Osteoblast (primary cell): ENCODE measurements around the gene PDE10A. TPM values are rescaled to one million over a fixed set of nuclear protein-coding genes. Genes with fewer than 3 reads are reported as not detected.

Experiments
- DNase-seq: peaks from one replicate; pipeline ENCODE4 v3.0.0; 2011; ENCODE audit warnings: low spot score, mixed read lengths; ENCODE audit not compliant: insufficient read length; ENCODE audit errors: missing footprints
- H2AFZ ChIP-seq: 2 replicates; pipeline ENCODE4 v1.6.0; 2011; ENCODE audit warnings: mild to moderate bottlenecking, low read length
- H3K27ac ChIP-seq: 2 replicates; pipeline ENCODE4 v1.5.1; 2011; ENCODE audit warnings: mild to moderate bottlenecking, low read depth, low read length, moderate library complexity
- H3K27me3 ChIP-seq: 2 replicates; pipeline ENCODE4 v1.6.0; 2012; ENCODE audit warnings: mild to moderate bottlenecking, control low read depth, inconsistent platforms, low read length, moderate library complexity; ENCODE audit not compliant: insufficient read depth
- H3K36me3 ChIP-seq: 2 replicates; pipeline ENCODE4 v1.5.1; 2011; ENCODE audit warnings: mild to moderate bottlenecking, low read length, control low read depth, moderate library complexity; ENCODE audit not compliant: insufficient read depth
- H3K4me1 ChIP-seq: 2 replicates; pipeline ENCODE4 v1.5.1; 2011; ENCODE audit warnings: mild to moderate bottlenecking, low read length, control low read depth, moderate library complexity; ENCODE audit not compliant: insufficient read depth
- H3K4me2 ChIP-seq: 2 replicates; pipeline ENCODE4 v1.6.0; 2011; ENCODE audit warnings: mild to moderate bottlenecking, low read length; ENCODE audit not compliant: insufficient read depth
- H3K4me3 ChIP-seq: fragments of 200-600 bp; sonication (generic); 3 replicates; pipeline ENCODE4 v1.5.1; 2012; ENCODE audit warnings: mild to moderate bottlenecking, low read length, inconsistent platforms; ENCODE audit not compliant: insufficient read depth
- H3K79me2 ChIP-seq: 2 replicates; pipeline ENCODE4 v1.6.0; 2012; ENCODE audit warnings: mild to moderate bottlenecking, low read length, control low read depth, inconsistent platforms; ENCODE audit not compliant: insufficient read depth
- H3K9me3 ChIP-seq: 2 replicates; pipeline ENCODE4 v1.5.1; 2011; ENCODE audit warnings: low read depth, low read length, control low read depth
- H4K20me1 ChIP-seq: 2 replicates; pipeline ENCODE4 v1.6.0; 2012; ENCODE audit warnings: mild to moderate bottlenecking, low read length, control low read depth; ENCODE audit not compliant: insufficient read depth
- CTCF ChIP-seq: IDR thresholded peaks from 2 replicates; pipeline ENCODE4 v1.5.1; 2011; ENCODE audit warnings: mild to moderate bottlenecking, low read depth, low read length, moderate library complexity; ENCODE audit errors: extremely low read depth
- total RNA-seq: library from RNA; depleted of rRNA; stranded (reverse); fragments of >200 nt; gene quantifications from 2 replicates; pipeline ENCODE4 v1.2.3, GENCODE V29; 2012

The PDE10A gene
- total RNA-seq, 1 donor: 3.3 TPM

- Histone ChIP-seq H2AFZ (no peak overlapping the region), H3K4me2 (no peak overlapping the region), H3K4me3 (no peak overlapping the region), H3K27ac (no peak overlapping the region), H3K27me3 (no peaks in the 10 kb centered on the region), H3K9me3 (peaks cover 3% of the 10 kb centered on the region), H4K20me1 (no peaks in the 10 kb centered on the region), H3K36me3 (no peaks in the 10 kb centered on the region), H3K4me1 (no peaks in the 10 kb centered on the region), H3K79me2 (no peaks in the 10 kb centered on the region)
- DNase-seq: no peak
- no peak for TF ChIP-seq CTCF
Measured at GRCh38 chr6:165488624-165489295, 174.3 kb downstream of the PDE10A start.

GRCh38 chr6:165487950-165488349 is 175.1 kb downstream of the PDE10A start:
- Histone ChIP-seq H4K20me1 (no peaks in the 10 kb centered on the region), H3K79me2 (no peaks in the 10 kb centered on the region), H3K4me3 (no peak overlapping the region), H3K9me3 (peaks cover 3% of the 10 kb centered on the region), H3K36me3 (no peaks in the 10 kb centered on the region), H3K27ac (no peak overlapping the region), H2AFZ (no peak overlapping the region), H3K4me2 (no peak overlapping the region), H3K27me3 (no peaks in the 10 kb centered on the region), H3K4me1 (no peaks in the 10 kb centered on the region)
- TF ChIP-seq CTCF: no peak
- no peak for DNase-seq

- H4K20me1 ChIP-seq: no peaks in the 10 kb centered on the region
Measured at GRCh38 chr6:165487347-165487746, 175.7 kb downstream of the PDE10A start.

More at GRCh38 chr6:165487347-165487746, 175.7 kb downstream of the PDE10A start:
- Histone ChIP-seq H3K27me3 (no peaks in the 10 kb centered on the region), H2AFZ (no peak overlapping the region), H3K27ac (no peak overlapping the region), H3K9me3 (peaks cover 3% of the 10 kb centered on the region), H3K4me1 (no peaks in the 10 kb centered on the region), H3K79me2 (no peaks in the 10 kb centered on the region), H3K4me3 (no peak overlapping the region), H3K4me2 (no peak overlapping the region), H3K36me3 (no peaks in the 10 kb centered on the region)
- DNase-seq: no peak
- no peak for TF ChIP-seq CTCF
